Upper lobe of right lung (tissue), 1 donor: ENCODE measurements around the gene SIGLECL1. TPM values are rescaled to one million over a fixed set of nuclear protein-coding genes. Genes with fewer than 3 reads are reported as not detected.

Source experiments
- ATAC-seq: fragments of 200-7000 bp; cut with Tn5 transposase; one replicate; pipeline ENCODE4 v1.9.1; 2020; ENCODE audit warnings: mild to moderate bottlenecking, moderate library complexity
- DNase-seq: peaks from one replicate; pipeline ENCODE4 v3.0.0-alpha.2; 2020
- H3K27ac ChIP-seq: fragments of 200-600 bp; one replicate; pipeline ENCODE4 v1.8.0; 2022
- H3K27me3 ChIP-seq: fragments of 200-600 bp; one replicate; pipeline ENCODE4 v1.8.0; 2022; ENCODE audit warnings: mild to moderate bottlenecking
- H3K36me3 ChIP-seq: fragments of 200-600 bp; one replicate; pipeline ENCODE4 v1.8.0; 2022
- H3K4me1 ChIP-seq: fragments of 200-600 bp; one replicate; pipeline ENCODE4 v1.8.0; 2022
- H3K4me3 ChIP-seq: fragments of 200-600 bp; one replicate; pipeline ENCODE4 v1.8.0; 2022; ENCODE audit warnings: mild to moderate bottlenecking
- H3K9me3 ChIP-seq: fragments of 200-600 bp; one replicate; pipeline ENCODE4 v1.8.0; 2022
- intact Hi-C: fragments of 100-400 bp; cut with DNase I; formaldehyde crosslinking; loops from one replicate; pipeline ENCODE4 v1.11.0; 2022
- total RNA-seq: library from RNA; stranded (reverse); fragmentation: NEBNext Ultra II Directional; extraction: Animal tissue kit (Norgen Biotek cat#: 25700); gene quantifications from one replicate; pipeline ENCODE4 v1.2.1, GENCODE V29; 2021
- TF ChIP-seq, protein P1 (sequence below): fragments of 200-600 bp; IDR thresholded peaks from one replicate; pipeline ENCODE4 v1.8.0; 2022; ENCODE audit warnings: antibody characterized with exemption
- donor health status: DM: no; HTN: yes; CAD: no; lungs with severe emphysema.

SIGLECL1 gene
- total RNA-seq, 1 donor from 2014 or later, result not detected

- Histone ChIP-seq H3K27ac (no peak overlapping the region), H3K27me3 (no peaks in the 10 kb centered on the region)
- intact Hi-C loops, result no loop called here
Measured at GRCh38 chr19:51242881-51243630, 7.8 kb upstream of the SIGLECL1 start.

GRCh38 chr19:51246164-51246552 lies 4.7 kb upstream of the SIGLECL1 start:
- no peaks in the 10 kb centered on the region for H3K9me3 ChIP-seq
- H3K4me1 ChIP-seq, result no peaks in the 10 kb centered on the region
- TF ChIP-seq, protein P1, sequence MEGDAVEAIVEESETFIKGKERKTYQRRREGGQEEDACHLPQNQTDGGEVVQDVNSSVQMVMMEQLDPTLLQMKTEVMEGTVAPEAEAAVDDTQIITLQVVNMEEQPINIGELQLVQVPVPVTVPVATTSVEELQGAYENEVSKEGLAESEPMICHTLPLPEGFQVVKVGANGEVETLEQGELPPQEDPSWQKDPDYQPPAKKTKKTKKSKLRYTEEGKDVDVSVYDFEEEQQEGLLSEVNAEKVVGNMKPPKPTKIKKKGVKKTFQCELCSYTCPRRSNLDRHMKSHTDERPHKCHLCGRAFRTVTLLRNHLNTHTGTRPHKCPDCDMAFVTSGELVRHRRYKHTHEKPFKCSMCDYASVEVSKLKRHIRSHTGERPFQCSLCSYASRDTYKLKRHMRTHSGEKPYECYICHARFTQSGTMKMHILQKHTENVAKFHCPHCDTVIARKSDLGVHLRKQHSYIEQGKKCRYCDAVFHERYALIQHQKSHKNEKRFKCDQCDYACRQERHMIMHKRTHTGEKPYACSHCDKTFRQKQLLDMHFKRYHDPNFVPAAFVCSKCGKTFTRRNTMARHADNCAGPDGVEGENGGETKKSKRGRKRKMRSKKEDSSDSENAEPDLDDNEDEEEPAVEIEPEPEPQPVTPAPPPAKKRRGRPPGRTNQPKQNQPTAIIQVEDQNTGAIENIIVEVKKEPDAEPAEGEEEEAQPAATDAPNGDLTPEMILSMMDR, result no peak
- no peaks in the 10 kb centered on the region for H3K27me3 ChIP-seq
- no peak overlapping the region for H3K4me3 ChIP-seq
- DNase-seq (no peak), ATAC-seq (peak; percentile 56)
- intact Hi-C loops, result no loop called here
- H3K36me3 ChIP-seq, result no peaks in the 10 kb centered on the region
- no peak overlapping the region for H3K27ac ChIP-seq

More at GRCh38 chr19:51242881-51243630, 7.8 kb upstream of the SIGLECL1 start:
- Histone ChIP-seq H3K4me3 (no peak overlapping the region), H3K36me3 (no peaks in the 10 kb centered on the region), H3K9me3 (no peaks in the 10 kb centered on the region), H3K4me1 (no peaks in the 10 kb centered on the region)
- no peak for ATAC-seq
- TF ChIP-seq, protein P1, result no peak
- no peak for DNase-seq

GRCh38 chr19:51247972-51248590 lies 2.8 kb upstream of the SIGLECL1 start:
- Histone ChIP-seq H3K9me3 (no peaks in the 10 kb centered on the region), H3K27me3 (no peaks in the 10 kb centered on the region), H3K27ac (no peak overlapping the region), H3K36me3 (no peaks in the 10 kb centered on the region), H3K4me3 (no peak overlapping the region), H3K4me1 (no peaks in the 10 kb centered on the region)
- DNase-seq (no peak), ATAC-seq (no peak)
- intact Hi-C loops, result no loop called here
- TF ChIP-seq, protein P1, result no peak

DNA sequence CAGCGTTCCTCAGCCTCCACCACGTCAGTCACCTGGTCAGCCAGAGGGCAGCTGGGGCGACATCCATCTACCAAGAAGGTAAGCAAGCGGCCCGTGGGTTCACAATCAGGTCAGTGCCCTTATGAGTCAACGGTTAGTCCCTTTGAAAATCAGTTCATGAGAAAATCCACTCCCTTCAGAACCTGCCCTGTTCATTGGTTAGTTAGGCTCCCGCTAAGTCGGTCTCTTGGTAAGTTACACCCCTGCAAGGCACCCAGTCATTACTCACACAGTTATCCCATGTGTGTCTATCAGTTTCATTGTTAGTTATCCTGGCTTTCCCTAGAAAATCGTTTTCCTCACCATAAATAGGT lies 564 bp downstream of the SIGLECL1 start:
- Histone ChIP-seq H3K27me3 (peaks cover 10% of the 10 kb centered on the region), H3K4me3 (no peak overlapping the region), H3K9me3 (no peaks in the 10 kb centered on the region), H3K36me3 (no peaks in the 10 kb centered on the region), H3K27ac (no peak overlapping the region), H3K4me1 (no peaks in the 10 kb centered on the region)
- no peak for ATAC-seq
- TF ChIP-seq, protein P1, result no peak
- intact Hi-C loops, result no loop called here
- DNase-seq, result no peak

DNA sequence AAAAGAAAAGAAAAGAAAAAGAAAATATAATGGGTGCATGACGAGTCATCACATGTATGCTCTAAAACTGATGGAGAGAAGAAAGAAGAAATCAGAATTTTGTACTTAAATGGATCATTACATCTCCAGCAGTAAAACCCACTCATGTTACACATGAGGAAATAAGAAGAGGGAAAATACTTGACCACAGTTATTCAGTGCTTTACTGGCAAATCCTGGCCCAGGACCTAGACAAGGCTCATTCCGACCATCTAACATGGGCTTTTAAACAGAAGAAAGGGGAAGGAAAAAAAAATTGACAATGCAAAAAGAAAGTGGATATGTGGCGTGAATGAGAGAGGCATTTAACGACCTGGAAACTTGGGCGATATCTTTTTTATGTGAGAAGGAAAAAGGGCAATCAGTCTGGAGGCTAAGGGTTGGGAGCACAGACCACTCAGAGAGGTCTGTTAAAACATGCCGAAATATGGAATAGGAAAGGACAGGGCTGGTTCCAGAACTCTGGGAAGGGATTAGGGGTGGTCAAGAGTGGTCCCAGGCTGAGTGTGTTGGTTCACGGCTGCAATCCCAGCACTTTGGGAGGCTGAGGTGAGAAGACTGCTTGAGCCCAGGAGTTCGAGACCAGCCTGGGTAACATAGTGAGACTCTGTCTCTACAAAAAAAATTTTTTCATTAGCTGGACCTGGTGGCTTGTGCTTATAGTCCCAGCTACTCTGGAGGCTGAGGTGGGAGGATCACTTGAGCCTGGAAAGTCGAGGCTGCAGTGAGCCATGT lies 1.6 kb downstream of the SIGLECL1 start:
- H3K4me3 ChIP-seq, result no peak overlapping the region
- no peaks in the 10 kb centered on the region for H3K36me3 ChIP-seq
- H3K27me3 ChIP-seq, result peaks cover 10% of the 10 kb centered on the region
- no peaks in the 10 kb centered on the region for H3K9me3 ChIP-seq
- DNase-seq (no peak), ATAC-seq (no peak)
- TF ChIP-seq, protein P1, result no peak
- H3K4me1 ChIP-seq, result no peaks in the 10 kb centered on the region
- intact Hi-C loops, result no loop called here
- H3K27ac ChIP-seq, result no peak overlapping the region
